ENCODE measurements around the gene EPHB2. TPM values are rescaled to one million over a fixed set of nuclear protein-coding genes. Genes with fewer than 3 reads are reported as not detected.

Gene EPHB2
- polyA plus RNA-seq, 2 of the 4 experiments (the other 2 are of a cell fraction) = 13.0 to 35.3 TPM

DNA sequence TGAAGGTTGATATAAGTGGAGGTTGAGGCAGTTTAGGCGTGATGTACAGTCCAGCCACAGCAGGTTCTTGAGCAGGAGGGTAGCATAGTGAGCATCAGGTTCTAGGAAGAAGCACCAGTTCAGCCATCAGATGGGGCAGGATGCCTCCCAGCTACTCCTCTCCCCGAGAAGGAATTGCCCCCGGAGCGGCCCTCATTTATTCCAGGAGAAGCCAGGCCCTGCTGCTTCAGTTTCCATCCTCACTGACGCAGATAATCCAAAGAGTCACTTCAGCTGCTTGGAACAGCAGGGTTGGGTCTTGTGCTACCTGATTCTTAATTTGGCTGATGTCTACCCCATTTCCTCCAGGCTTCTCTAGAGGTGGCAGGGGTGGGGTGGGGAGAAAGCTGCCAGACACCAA is 207.3 kb downstream of the EPHB2 start:
- FAIRE-seq = no peak
- no peak for TF ChIP-seq POLR2A (IDR thresholded peaks at IDR 0.05; ENCODE audit: low read length)
- TF ChIP-seq, protein P1, sequence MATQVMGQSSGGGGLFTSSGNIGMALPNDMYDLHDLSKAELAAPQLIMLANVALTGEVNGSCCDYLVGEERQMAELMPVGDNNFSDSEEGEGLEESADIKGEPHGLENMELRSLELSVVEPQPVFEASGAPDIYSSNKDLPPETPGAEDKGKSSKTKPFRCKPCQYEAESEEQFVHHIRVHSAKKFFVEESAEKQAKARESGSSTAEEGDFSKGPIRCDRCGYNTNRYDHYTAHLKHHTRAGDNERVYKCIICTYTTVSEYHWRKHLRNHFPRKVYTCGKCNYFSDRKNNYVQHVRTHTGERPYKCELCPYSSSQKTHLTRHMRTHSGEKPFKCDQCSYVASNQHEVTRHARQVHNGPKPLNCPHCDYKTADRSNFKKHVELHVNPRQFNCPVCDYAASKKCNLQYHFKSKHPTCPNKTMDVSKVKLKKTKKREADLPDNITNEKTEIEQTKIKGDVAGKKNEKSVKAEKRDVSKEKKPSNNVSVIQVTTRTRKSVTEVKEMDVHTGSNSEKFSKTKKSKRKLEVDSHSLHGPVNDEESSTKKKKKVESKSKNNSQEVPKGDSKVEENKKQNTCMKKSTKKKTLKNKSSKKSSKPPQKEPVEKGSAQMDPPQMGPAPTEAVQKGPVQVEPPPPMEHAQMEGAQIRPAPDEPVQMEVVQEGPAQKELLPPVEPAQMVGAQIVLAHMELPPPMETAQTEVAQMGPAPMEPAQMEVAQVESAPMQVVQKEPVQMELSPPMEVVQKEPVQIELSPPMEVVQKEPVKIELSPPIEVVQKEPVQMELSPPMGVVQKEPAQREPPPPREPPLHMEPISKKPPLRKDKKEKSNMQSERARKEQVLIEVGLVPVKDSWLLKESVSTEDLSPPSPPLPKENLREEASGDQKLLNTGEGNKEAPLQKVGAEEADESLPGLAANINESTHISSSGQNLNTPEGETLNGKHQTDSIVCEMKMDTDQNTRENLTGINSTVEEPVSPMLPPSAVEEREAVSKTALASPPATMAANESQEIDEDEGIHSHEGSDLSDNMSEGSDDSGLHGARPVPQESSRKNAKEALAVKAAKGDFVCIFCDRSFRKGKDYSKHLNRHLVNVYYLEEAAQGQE (IDR thresholded peaks at IDR 0.05) = no peak
- no peak overlapping the region for H3K4me3 ChIP-seq
- no peaks in the 10 kb centered on the region for H3K9me3 ChIP-seq
- H3K27ac ChIP-seq = no peak overlapping the region
- H3K4me2 ChIP-seq = no peak overlapping the region
- ChIA-PET POLR2A (no interaction called here), CTCF (interaction anchor here (1.1 to 2.2 kb wide), 4 partner anchors 12 to 276 kb away, joined by 3 to 8 read pairs (median 4); no protein-coding TSS in a partner anchor)
- ATAC-seq = no peak
- DNase-seq (ENCODE audit: low read depth in 1 of 2, low spot score in 1 of 2) = no peak
- 98% methylated on average over 5 of the region's 5 CpGs for WGBS (ENCODE audit: missing lambda C conversion rate)
- no peaks in the 10 kb centered on the region for H3K4me1 ChIP-seq

DNA sequence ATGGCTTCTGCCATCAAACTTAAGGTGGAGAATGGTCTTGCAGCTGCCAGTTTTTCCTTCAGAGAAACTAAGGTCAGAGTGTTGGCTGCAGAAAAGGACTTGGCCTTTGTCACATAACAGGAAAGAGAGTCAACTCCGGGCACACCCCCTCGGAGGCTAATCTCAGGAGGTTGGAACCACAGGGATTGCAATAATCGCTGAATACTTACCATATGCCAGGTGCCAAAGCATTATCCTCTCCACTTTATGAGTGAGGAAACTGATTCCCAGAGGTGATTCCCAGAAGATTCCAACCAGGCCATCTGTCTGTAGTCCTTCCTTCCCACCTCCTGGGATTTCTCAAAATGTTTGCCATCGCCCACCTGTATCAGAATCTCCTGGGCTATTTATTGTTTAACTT is 208.0 kb downstream of the EPHB2 start:
- FAIRE-seq (no peak), DNase-seq (ENCODE audit: low read depth in 1 of 2, low spot score in 1 of 2) (no peak), ATAC-seq (no peak)
- no peak for TF ChIP-seq KDM1A (IDR thresholded peaks at IDR 0.05; ENCODE audit: low read depth)
- no peak for TF ChIP-seq HEYL (CRISPR knock-in tag; IDR thresholded peaks at IDR 0.05)
- no peak for TF ChIP-seq CBX8 (IDR thresholded peaks at IDR 0.05)
- no peak for TF ChIP-seq HOXB5 (CRISPR knock-in tag; IDR thresholded peaks at IDR 0.05)
- H3K4me1 ChIP-seq = no peaks in the 10 kb centered on the region
- H3K4me2 ChIP-seq = no peak overlapping the region
- 90% methylated on average over 4 of the region's 4 CpGs for WGBS (ENCODE audit: missing lambda C conversion rate)
- ChIA-PET POLR2A (no interaction called here), CTCF (interaction anchor here (1.1 to 2.2 kb wide), 4 partner anchors 11 to 214 kb away, joined by 3 to 8 read pairs (median 4); no protein-coding TSS in a partner anchor)
- no peak overlapping the region for H3K27ac ChIP-seq
- H3K9me3 ChIP-seq = no peaks in the 10 kb centered on the region
- no peak overlapping the region for H3K4me3 ChIP-seq

DNA sequence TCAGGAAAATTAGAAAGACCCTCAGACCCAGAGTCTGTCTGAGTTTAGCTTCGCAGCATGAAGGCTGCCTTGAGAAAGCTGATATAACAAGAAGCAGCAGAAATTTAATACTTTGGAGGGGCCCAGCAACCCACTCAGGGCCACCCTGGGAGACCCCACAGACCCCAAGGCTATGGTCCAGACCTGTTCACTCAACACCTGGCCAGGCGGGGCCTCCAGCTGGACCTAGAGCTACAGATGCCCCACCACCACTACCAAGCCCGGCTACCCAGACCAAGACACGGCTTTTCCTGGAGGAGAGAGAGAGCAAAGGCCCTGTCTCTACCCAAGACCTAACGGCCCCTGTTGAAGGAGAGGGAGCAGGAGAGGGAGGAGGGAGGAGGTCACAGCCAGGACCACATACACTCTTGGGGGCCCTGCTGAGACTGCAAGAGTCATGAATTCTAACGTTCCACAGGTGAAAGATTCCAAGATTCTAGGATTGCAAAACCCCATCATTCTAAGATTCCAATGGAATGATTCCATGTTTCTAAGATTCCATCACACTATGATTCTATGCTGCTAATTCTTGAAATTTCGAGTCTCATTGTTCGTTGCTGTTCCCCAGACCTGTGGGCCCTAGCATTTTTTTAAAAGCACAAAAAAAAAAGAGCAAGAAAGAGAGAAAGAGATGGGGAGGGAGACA is 208.8 kb downstream of the EPHB2 start:
- Histone ChIP-seq H3K4me1 (no peaks in the 10 kb centered on the region), H3K27ac (0 out of 6 replicates have a peak overlapping the region, but pooled peaks of 1 of the 2 experiments have one; percentile 21), H3K4me2 (no peak overlapping the region), H3K9me3 (no peaks in the 10 kb centered on the region), H3K4me3 (no peak overlapping the region)
- TF ChIP-seq, protein P2, sequence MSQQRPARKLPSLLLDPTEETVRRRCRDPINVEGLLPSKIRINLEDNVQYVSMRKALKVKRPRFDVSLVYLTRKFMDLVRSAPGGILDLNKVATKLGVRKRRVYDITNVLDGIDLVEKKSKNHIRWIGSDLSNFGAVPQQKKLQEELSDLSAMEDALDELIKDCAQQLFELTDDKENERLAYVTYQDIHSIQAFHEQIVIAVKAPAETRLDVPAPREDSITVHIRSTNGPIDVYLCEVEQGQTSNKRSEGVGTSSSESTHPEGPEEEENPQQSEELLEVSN (IDR thresholded peaks at IDR 0.05; ENCODE audit: borderline replicate concordance, low read depth) = no peak
- TF ChIP-seq EHMT2 (IDR thresholded peaks at IDR 0.05; ENCODE audit: low read depth) (no peak), ZNF302 (CRISPR knock-in tag; IDR thresholded peaks at IDR 0.05) (no peak), EHF (CRISPR knock-in tag; IDR thresholded peaks at IDR 0.05) (no peak), RCOR1 (IDR thresholded peaks at IDR 0.05; ENCODE audit: low read depth, low read length) (no peak), RAD21 (conservative IDR thresholded peaks at IDR 0.05 in 1 of 2, IDR thresholded peaks at IDR 0.05 in 1 of 2) (no peak), BHLHE40 (IDR thresholded peaks at IDR 0.05; ENCODE audit: low read depth, low read length) (no peak), CHD2 (IDR thresholded peaks at IDR 0.05; ENCODE audit: low read length, partially characterized antibody) (no peak), KDM1A (IDR thresholded peaks at IDR 0.05; ENCODE audit: low read depth) (no peak), CBX8 (IDR thresholded peaks at IDR 0.05) (no peak), GATA3 (IDR thresholded peaks at IDR 0.05; ENCODE audit: borderline replicate concordance) (no peak), CHD4 (IDR thresholded peaks at IDR 0.05; ENCODE audit: borderline replicate concordance) (no peak), HOXA7 (CRISPR knock-in tag; IDR thresholded peaks at IDR 0.05) (no peak), JUNB (IDR thresholded peaks at IDR 0.05) (no peak)
- DNase-seq (ENCODE audit: low read depth in 1 of 2, low spot score in 1 of 2) (no peak), ATAC-seq (0 out of 6 replicates have a peak, but pooled peaks of 1 of the 2 experiments have one; percentile 21), FAIRE-seq (no peak)
- CTCF ChIA-PET = interaction anchor here (1.3 to 2.6 kb wide), 5 partner anchors 11 to 215 kb away, joined by 3 to 13 read pairs (median 7); no protein-coding TSS in a partner anchor
- POLR2A ChIA-PET = no interaction called here
- WGBS (ENCODE audit: missing lambda C conversion rate) = 49% methylated on average over 8 of the region's 8 CpGs
